Measurements from ENCODE around the gene HUNK. TPM values are rescaled to one million over a fixed set of nuclear protein-coding genes. Genes with fewer than 3 reads are reported as not detected.

The HUNK gene
- total RNA-seq, 1 experiment from 2014 or later = 4.8 TPM

- CTCF ChIA-PET = interaction anchor here (0.7 to 3.0 kb wide), 3 partner anchors 14 to 108 kb away, joined by 3 to 13 read pairs (median 6); no protein-coding TSS in a partner anchor
- H3K36me3 Mint-ChIP-seq (ENCODE audit: insufficient read depth, unreplicated experiment) = peaks cover 12% of the 10 kb centered on the region
- BruUV-seq (replicated peaks) = no TSS peak
- no peak overlapping the region for H3K27ac Mint-ChIP-seq (ENCODE audit: unreplicated experiment)
- H3K36me3 ChIP-seq (ENCODE audit: control insufficient read depth, insufficient read depth, low read length) = no peaks in the 10 kb centered on the region
- no peaks in the 10 kb centered on the region for H3K9me3 ChIP-seq
- POLR2A ChIA-PET = no interaction called here
- intact Hi-C loops (cut with micrococcal nuclease; ENCODE audit: unreplicated experiment) = loop anchor here (10.0 kb wide), 1 partner anchor 70 kb away; no protein-coding TSS in a partner anchor
- no peaks in the 10 kb centered on the region for H3K27me3 ChIP-seq (replicated peaks; ENCODE audit: control insufficient read depth, insufficient read depth, low read length)
- peak overlapping the region; percentile 86 for H3K4me3 Mint-ChIP-seq (ENCODE audit: unreplicated experiment)
- H3K4me3 ChIP-seq (ENCODE audit: low read depth, low read length) = no peak overlapping the region
- TF ChIP-seq, protein P1, sequence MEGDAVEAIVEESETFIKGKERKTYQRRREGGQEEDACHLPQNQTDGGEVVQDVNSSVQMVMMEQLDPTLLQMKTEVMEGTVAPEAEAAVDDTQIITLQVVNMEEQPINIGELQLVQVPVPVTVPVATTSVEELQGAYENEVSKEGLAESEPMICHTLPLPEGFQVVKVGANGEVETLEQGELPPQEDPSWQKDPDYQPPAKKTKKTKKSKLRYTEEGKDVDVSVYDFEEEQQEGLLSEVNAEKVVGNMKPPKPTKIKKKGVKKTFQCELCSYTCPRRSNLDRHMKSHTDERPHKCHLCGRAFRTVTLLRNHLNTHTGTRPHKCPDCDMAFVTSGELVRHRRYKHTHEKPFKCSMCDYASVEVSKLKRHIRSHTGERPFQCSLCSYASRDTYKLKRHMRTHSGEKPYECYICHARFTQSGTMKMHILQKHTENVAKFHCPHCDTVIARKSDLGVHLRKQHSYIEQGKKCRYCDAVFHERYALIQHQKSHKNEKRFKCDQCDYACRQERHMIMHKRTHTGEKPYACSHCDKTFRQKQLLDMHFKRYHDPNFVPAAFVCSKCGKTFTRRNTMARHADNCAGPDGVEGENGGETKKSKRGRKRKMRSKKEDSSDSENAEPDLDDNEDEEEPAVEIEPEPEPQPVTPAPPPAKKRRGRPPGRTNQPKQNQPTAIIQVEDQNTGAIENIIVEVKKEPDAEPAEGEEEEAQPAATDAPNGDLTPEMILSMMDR (IDR thresholded peaks at IDR 0.05; ENCODE audit: insufficient read depth in 1 of 2, low read depth in 1 of 2, low read length in 1 of 2, severe bottlenecking in 1 of 2, unreplicated experiment in 1 of 2) = no peak
- H3K27me3 Mint-ChIP-seq (ENCODE audit: insufficient read depth, unreplicated experiment) = peaks cover 4% of the 10 kb centered on the region
- no peaks in the 10 kb centered on the region for H3K9me3 Mint-ChIP-seq (ENCODE audit: unreplicated experiment)
- peaks cover 12% of the 10 kb centered on the region for H3K4me1 Mint-ChIP-seq (ENCODE audit: low read depth, unreplicated experiment)
- H3K4me1 ChIP-seq = no peaks in the 10 kb centered on the region
- DNase-seq = peak in 1 of 2 experiments; percentile 40
These were observed 2.0 kb downstream of the HUNK start for GRCh38 chr21:31874812-31875212.

DNA sequence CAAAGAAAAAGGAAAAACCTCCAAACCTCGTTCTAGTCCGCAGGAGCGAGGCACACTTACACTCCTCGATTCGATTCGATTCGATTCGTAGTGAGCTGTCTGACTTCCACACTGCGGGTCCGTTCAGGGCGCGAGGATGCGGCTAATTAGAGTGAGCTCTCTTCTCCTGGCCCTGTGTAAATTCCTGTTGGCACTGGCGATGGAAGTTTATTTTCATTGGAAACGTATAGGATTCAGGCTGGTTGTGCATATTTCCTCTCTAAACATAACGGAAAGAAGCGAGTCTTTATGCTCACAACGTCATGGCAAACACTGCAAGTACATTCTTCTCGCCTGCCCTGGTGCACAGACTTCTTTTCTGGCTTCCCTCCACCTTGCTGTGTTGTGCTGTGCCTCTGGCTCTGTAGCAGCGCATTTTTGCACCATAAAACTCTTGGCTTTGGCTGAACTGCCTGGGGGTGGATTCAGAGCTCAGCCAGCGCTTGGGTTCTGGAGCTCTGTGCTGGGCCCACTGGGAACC is 2.7 kb downstream of the HUNK start:
- TSS peak; percentile 19 for BruUV-seq (replicated peaks)
- no peaks in the 10 kb centered on the region for H3K4me1 ChIP-seq
- intact Hi-C loops (cut with micrococcal nuclease; ENCODE audit: unreplicated experiment) = loop anchor here (2.0 to 10.0 kb wide), 2 partner anchors 25 to 69 kb away; no protein-coding TSS in a partner anchor
- no peaks in the 10 kb centered on the region for H3K9me3 ChIP-seq
- DNase-seq = no peak
- H3K4me3 ChIP-seq (ENCODE audit: low read depth, low read length) = no peak overlapping the region
- Mint-ChIP-seq H3K36me3 (ENCODE audit: insufficient read depth, unreplicated experiment) (peaks cover 16% of the 10 kb centered on the region), H3K27ac (ENCODE audit: unreplicated experiment) (no peak overlapping the region), H3K9me3 (ENCODE audit: unreplicated experiment) (no peaks in the 10 kb centered on the region), H3K4me3 (ENCODE audit: unreplicated experiment) (peak overlapping the region; percentile 86), H3K27me3 (ENCODE audit: insufficient read depth, unreplicated experiment) (no peaks in the 10 kb centered on the region), H3K4me1 (ENCODE audit: low read depth, unreplicated experiment) (peaks cover 12% of the 10 kb centered on the region)
- POLR2A ChIA-PET = no interaction called here
- CTCF ChIA-PET = interaction anchor here (0.7 kb wide), 1 partner anchor 68 kb away, joined by 3 read pairs; no protein-coding TSS in a partner anchor
- TF ChIP-seq, protein P1 (IDR thresholded peaks at IDR 0.05; ENCODE audit: insufficient read depth in 1 of 2, low read depth in 1 of 2, low read length in 1 of 2, severe bottlenecking in 1 of 2, unreplicated experiment in 1 of 2) = no peak
- no peaks in the 10 kb centered on the region for H3K36me3 ChIP-seq (ENCODE audit: control insufficient read depth, insufficient read depth, low read length)
- H3K27me3 ChIP-seq (replicated peaks; ENCODE audit: control insufficient read depth, insufficient read depth, low read length) = no peaks in the 10 kb centered on the region

DNA sequence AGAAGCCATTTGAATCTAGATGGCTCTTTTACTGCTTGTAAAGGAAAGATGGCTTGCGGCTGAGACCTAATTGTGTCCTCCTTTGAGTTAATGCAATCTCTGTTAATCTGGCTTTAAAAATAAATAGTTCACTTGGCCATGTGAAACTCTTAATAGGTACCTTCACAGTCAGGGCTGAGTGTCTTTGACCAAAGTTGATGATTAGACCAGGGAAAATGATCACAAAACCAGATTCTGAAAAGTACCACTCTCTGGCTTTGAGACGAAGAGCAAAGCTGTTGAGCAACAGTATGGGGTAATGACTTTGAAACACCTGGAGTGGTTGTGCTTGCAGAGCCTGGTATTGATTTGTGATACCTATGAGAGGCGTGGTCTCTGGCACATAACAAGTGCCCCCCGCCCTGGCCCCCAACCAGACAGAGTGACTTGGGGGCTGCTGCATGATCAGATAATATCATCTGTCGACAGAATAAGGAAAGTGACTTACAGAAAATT is 4.7 kb downstream of the HUNK start:
- ChIA-PET POLR2A (no interaction called here), CTCF (no interaction called here)
- no peak overlapping the region for H3K4me3 Mint-ChIP-seq (ENCODE audit: unreplicated experiment)
- no peaks in the 10 kb centered on the region for H3K9me3 Mint-ChIP-seq (ENCODE audit: unreplicated experiment)
- intact Hi-C loops (cut with micrococcal nuclease; ENCODE audit: unreplicated experiment) = loop anchor here (2.0 to 10.0 kb wide), 2 partner anchors 23 to 67 kb away; no protein-coding TSS in a partner anchor
- no peaks in the 10 kb centered on the region for H3K9me3 ChIP-seq
- no peak for DNase-seq
- H3K36me3 ChIP-seq (ENCODE audit: control insufficient read depth, insufficient read depth, low read length) = no peaks in the 10 kb centered on the region
- TF ChIP-seq, protein P1 (IDR thresholded peaks at IDR 0.05; ENCODE audit: insufficient read depth in 1 of 2, low read depth in 1 of 2, low read length in 1 of 2, severe bottlenecking in 1 of 2, unreplicated experiment in 1 of 2) = no peak
- H3K36me3 Mint-ChIP-seq (ENCODE audit: insufficient read depth, unreplicated experiment) = peaks cover 13% of the 10 kb centered on the region
- no peak overlapping the region for H3K27ac Mint-ChIP-seq (ENCODE audit: unreplicated experiment)
- no peaks in the 10 kb centered on the region for H3K27me3 Mint-ChIP-seq (ENCODE audit: insufficient read depth, unreplicated experiment)
- H3K4me1 Mint-ChIP-seq (ENCODE audit: low read depth, unreplicated experiment) = peaks cover 12% of the 10 kb centered on the region
- H3K4me1 ChIP-seq = no peaks in the 10 kb centered on the region
- no TSS peak for BruUV-seq (replicated peaks)
- H3K27me3 ChIP-seq (replicated peaks; ENCODE audit: control insufficient read depth, insufficient read depth, low read length) = no peaks in the 10 kb centered on the region
- H3K4me3 ChIP-seq (ENCODE audit: low read depth, low read length) = no peak overlapping the region
